ENCODE measurements around the gene SUPV3L1.

Gene SUPV3L1

DNA sequence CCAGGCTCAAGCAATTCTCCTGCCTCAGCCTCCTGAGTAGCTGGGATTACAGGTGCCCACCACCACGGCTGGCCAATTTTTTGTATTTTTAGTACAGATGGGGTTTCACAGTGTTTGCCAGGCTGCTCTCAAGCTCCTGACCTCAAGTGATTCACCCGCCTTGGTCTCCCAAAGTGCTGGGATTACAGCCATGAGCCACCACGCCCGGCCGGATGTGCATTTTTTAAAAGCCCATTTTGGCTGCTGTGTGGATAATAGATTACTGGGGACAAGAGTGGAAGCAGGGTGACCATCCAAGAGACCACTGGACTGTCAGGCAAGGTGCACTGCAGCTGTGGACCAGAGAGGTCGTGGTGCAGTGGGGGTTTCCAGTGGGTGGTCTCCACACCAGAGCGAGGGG lies 61.5 kb downstream of the SUPV3L1 start:
- no peak for TF ChIP-seq EP300 (IDR thresholded peaks at IDR 0.05; ENCODE audit: borderline replicate concordance)
- TF ChIP-seq TCF12 (IDR thresholded peaks at IDR 0.05; ENCODE audit: low read depth) = no peak
- TF ChIP-seq RAD21 (IDR thresholded peaks at IDR 0.05; ENCODE audit: low read depth) = no peak
- TF ChIP-seq ZBTB7A (IDR thresholded peaks at IDR 0.05; ENCODE audit: low read depth) = no peak
- no peak for TF ChIP-seq YY1 (IDR thresholded peaks at IDR 0.05; ENCODE audit: low read depth)
- TF ChIP-seq, protein P1, sequence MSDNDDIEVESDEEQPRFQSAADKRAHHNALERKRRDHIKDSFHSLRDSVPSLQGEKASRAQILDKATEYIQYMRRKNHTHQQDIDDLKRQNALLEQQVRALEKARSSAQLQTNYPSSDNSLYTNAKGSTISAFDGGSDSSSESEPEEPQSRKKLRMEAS (IDR thresholded peaks at IDR 0.05) = no peak
- no peak for TF ChIP-seq CEBPB (IDR thresholded peaks at IDR 0.05)
- TF ChIP-seq, protein P2, sequence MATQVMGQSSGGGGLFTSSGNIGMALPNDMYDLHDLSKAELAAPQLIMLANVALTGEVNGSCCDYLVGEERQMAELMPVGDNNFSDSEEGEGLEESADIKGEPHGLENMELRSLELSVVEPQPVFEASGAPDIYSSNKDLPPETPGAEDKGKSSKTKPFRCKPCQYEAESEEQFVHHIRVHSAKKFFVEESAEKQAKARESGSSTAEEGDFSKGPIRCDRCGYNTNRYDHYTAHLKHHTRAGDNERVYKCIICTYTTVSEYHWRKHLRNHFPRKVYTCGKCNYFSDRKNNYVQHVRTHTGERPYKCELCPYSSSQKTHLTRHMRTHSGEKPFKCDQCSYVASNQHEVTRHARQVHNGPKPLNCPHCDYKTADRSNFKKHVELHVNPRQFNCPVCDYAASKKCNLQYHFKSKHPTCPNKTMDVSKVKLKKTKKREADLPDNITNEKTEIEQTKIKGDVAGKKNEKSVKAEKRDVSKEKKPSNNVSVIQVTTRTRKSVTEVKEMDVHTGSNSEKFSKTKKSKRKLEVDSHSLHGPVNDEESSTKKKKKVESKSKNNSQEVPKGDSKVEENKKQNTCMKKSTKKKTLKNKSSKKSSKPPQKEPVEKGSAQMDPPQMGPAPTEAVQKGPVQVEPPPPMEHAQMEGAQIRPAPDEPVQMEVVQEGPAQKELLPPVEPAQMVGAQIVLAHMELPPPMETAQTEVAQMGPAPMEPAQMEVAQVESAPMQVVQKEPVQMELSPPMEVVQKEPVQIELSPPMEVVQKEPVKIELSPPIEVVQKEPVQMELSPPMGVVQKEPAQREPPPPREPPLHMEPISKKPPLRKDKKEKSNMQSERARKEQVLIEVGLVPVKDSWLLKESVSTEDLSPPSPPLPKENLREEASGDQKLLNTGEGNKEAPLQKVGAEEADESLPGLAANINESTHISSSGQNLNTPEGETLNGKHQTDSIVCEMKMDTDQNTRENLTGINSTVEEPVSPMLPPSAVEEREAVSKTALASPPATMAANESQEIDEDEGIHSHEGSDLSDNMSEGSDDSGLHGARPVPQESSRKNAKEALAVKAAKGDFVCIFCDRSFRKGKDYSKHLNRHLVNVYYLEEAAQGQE (IDR thresholded peaks at IDR 0.05; ENCODE audit: low read depth) = no peak

DNA sequence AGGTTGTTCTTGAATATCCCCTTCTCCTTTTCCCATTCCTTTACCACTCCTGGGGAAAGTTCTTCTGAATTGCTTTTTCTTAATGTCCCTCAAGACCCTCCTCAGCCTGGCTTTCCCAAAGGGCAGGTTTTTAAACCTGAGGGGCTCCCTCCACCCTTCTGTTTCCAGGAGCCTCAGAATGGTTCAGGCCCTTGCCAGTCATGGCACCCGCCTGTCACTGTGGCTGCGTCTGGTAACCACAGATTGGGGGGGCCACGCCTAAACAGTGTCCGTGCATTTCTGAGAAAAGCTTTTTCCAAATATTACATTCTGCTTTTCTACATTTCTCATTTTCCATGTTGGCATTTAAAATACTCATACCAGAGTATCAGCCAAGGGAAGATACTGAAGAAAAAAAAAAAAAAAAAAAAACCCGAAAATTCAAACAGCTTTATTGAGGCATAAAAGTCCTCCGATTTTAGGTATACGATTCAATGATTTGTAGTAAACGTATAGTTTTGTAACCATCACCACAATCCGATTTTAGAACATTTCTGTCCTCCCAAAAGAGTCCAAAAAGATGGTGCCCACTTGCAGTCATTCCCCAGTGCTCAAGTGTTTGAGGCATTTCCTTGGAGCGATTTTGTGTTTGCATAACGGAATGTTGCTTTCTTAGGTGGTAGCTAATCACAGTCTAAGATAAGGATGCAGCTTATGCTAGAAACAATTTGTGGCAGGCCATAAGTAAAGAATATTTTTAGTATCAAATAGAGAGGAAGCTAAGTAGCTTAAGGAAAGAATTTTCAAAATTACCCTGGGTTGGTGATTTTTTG lies 62.2 kb downstream of the SUPV3L1 start:
- TF ChIP-seq, protein P3, sequence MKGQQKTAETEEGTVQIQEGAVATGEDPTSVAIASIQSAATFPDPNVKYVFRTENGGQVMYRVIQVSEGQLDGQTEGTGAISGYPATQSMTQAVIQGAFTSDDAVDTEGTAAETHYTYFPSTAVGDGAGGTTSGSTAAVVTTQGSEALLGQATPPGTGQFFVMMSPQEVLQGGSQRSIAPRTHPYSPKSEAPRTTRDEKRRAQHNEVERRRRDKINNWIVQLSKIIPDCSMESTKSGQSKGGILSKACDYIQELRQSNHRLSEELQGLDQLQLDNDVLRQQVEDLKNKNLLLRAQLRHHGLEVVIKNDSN (IDR thresholded peaks at IDR 0.05) = no peak

DNA sequence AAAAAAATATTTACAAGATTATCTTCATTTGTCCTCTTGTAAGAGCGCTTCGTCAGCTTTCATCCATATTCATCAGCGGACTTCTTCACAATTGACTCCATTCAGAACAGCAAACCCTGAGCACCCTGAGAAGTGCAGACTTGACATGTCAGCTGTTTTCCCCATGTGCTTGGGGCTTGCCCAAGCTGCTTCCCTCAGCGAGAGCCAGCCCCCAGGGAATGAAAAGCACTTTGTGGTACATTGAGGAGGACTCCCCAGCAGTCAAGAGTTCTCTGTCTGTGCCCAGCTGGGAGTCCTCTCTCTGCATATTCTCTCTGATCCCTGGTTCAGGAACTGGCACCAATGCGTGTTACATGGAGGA lies 62.8 kb downstream of the SUPV3L1 start:
- no peak for TF ChIP-seq FOXM1 (IDR thresholded peaks at IDR 0.05; ENCODE audit: borderline replicate concordance, low read depth)
- no peak for TF ChIP-seq TCF12 (IDR thresholded peaks at IDR 0.05; ENCODE audit: low read depth)

DNA sequence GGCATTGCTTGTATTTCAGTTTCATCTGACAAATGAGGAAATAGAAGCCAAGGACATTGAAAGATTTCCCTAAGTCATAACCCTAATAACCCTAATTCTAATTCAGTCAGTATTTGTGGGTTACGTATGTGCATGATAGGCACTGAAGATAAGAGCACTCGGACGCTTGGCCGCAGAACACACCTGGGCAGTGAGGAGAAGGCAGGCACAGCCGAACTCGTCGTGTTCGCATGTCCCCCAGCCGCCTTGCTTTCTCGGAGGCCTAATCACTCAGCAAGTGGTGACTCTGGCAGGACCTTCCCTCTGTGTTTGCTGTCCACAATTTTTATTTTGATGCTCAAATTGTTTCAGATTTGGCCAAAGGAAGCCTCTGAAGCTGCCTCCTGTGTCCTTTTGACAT lies 63.8 kb downstream of the SUPV3L1 start:
- TF ChIP-seq EGR1 (IDR thresholded peaks at IDR 0.05) (no peak), CREB1 (IDR thresholded peaks at IDR 0.05; ENCODE audit: low read depth) (no peak), TAF1 (IDR thresholded peaks at IDR 0.05; ENCODE audit: low read depth) (no peak), CEBPB (IDR thresholded peaks at IDR 0.05) (no peak), TEAD4 (IDR thresholded peaks at IDR 0.05) (no peak), EP300 (IDR thresholded peaks at IDR 0.05; ENCODE audit: borderline replicate concordance) (no peak), ZBTB7A (IDR thresholded peaks at IDR 0.05; ENCODE audit: low read depth) (no peak), YY1 (IDR thresholded peaks at IDR 0.05; ENCODE audit: low read depth) (no peak), RAD21 (IDR thresholded peaks at IDR 0.05; ENCODE audit: low read depth) (no peak), TCF12 (IDR thresholded peaks at IDR 0.05; ENCODE audit: low read depth) (no peak), FOXM1 (IDR thresholded peaks at IDR 0.05; ENCODE audit: borderline replicate concordance, low read depth) (no peak)
- TF ChIP-seq, protein P2 (IDR thresholded peaks at IDR 0.05; ENCODE audit: low read depth) = no peak
- TF ChIP-seq, protein P1 (IDR thresholded peaks at IDR 0.05) = no peak
- TF ChIP-seq, protein P3 (IDR thresholded peaks at IDR 0.05) = no peak

DNA sequence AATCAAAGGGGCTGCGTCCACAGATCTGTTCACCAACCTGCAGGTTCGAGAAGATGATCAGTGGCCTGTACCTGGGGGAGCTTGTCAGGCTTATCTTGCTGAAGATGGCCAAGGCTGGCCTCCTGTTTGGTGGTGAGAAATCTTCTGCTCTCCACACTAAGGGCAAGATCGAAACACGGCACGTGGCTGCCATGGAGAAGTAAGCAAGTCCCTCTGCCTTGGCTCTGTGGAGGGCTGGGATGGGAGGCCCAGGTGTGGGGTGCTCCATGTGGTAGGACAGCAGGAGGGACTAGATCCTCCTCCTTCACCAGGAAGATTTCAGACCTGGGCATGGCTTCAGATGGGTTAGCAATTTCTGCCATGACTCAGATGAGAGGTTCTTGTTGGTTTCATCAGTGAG lies 66.0 kb downstream of the SUPV3L1 start:
- TF ChIP-seq, protein P2 (IDR thresholded peaks at IDR 0.05; ENCODE audit: low read depth) = no peak
- TF ChIP-seq FOXM1 (IDR thresholded peaks at IDR 0.05; ENCODE audit: borderline replicate concordance, low read depth) (no peak), EP300 (IDR thresholded peaks at IDR 0.05; ENCODE audit: borderline replicate concordance) (no peak), YY1 (IDR thresholded peaks at IDR 0.05; ENCODE audit: low read depth) (no peak), EGR1 (IDR thresholded peaks at IDR 0.05) (no peak), NFIC (IDR thresholded peaks at IDR 0.05) (no peak), TCF12 (IDR thresholded peaks at IDR 0.05; ENCODE audit: low read depth) (no peak), TEAD4 (IDR thresholded peaks at IDR 0.05) (no peak), TAF1 (IDR thresholded peaks at IDR 0.05; ENCODE audit: low read depth) (no peak), CREB1 (IDR thresholded peaks at IDR 0.05; ENCODE audit: low read depth) (no peak), CEBPB (IDR thresholded peaks at IDR 0.05) (no peak), RAD21 (IDR thresholded peaks at IDR 0.05; ENCODE audit: low read depth) (no peak), ZBTB7A (IDR thresholded peaks at IDR 0.05; ENCODE audit: low read depth) (no peak)
- TF ChIP-seq, protein P1 (IDR thresholded peaks at IDR 0.05) = no peak
- TF ChIP-seq, protein P3 (IDR thresholded peaks at IDR 0.05) = no peak

All from Ishikawa (cell line).